SH-SY5Y (cell line): Measurements from ENCODE around the gene FAM118B.

ENCODE experiments used
- GATA2 ChIP-seq: IDR thresholded peaks from 2 replicates; pipeline ENCODE4 v1.6.1; 2011; ENCODE audit warnings: mild to moderate bottlenecking, low read depth, low read length
- GATA3 ChIP-seq: IDR thresholded peaks from 2 replicates; pipeline ENCODE4 v1.6.1; 2011; ENCODE audit warnings: low read depth, mild to moderate bottlenecking, low read length, moderate library complexity

DNA sequence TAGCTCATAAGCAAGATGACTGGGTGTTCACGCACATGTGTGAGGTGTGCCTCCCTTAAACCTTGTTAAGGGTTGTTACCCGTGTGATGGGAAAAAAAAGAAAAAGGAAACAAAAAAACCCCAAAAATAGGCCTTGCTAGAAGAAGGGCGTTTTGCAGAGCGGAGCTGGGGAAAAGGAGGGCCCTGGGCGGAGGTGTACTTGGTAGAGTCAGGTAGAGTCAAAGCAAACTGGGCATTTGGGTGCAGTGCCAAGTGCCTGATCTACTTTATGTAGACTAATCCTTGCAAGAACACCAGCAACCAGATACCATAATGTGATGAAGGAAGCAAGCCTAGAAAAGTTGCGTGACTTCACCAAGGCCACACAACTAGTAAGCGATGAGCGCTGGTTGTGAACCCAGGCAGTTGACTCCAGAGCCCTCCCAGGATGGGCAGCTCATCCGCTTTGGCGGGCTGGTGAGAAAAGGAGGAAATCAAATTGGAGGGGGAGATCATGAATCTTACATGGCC lies 70.1 kb downstream of the FAM118B start:
- TF ChIP-seq GATA2 (no peak), GATA3 (no peak)
